PFSK-1 (cell line): ENCODE measurements around the gene AUTS2.

Experiments
- POLR2AphosphoS5 ChIP-seq: IDR thresholded peaks from 2 replicates; pipeline ENCODE4 v1.6.1; 2012; ENCODE audit warnings: low read depth, mild to moderate bottlenecking, control low read depth, low read length, moderate library complexity
- TAF1 ChIP-seq: IDR thresholded peaks from 2 replicates; pipeline ENCODE4 v1.6.1; 2012; ENCODE audit warnings: low read length, control low read depth, borderline replicate concordance; ENCODE audit not compliant: insufficient read depth

- no peak for TF ChIP-seq POLR2AphosphoS5
- TF ChIP-seq TAF1, result no peak
Observed at GRCh38 chr7:70807650-70808049, 1209.4 kb downstream of the AUTS2 start.
